GM13977 (cell line): ENCODE measurements around the gene VEGFB.
A peak's percentile ranks its signal among the peaks of the same experiment; 100 is the strongest.

ENCODE experiments used
- DNase-seq: peaks from one replicate; pipeline ENCODE4 v3.0.0; 2012; ENCODE audit warnings: low spot score
- CTCF ChIP-seq: IDR thresholded peaks from 2 replicates; pipeline ENCODE4 v1.5.1; 2012; ENCODE audit warnings: mild to moderate bottlenecking, control low read depth; ENCODE audit not compliant: insufficient read depth; ENCODE audit errors: extremely low read depth, missing control alignments
- in situ Hi-C: fragments of 300-500 bp; cut with MboI; formaldehyde crosslinking; loops from one replicate; pipeline ENCODE4 v1.12.0; 2022; ENCODE audit warnings: low sequenced_read_pairs, low pct_unique_long_range_greater_than_20kb, mixed read lengths, inconsistent platforms; ENCODE audit not compliant: unreplicated experiment

Gene VEGFB

GRCh38 chr11:64235437-64236161, 1.2 kb downstream of the VEGFB start:
- in situ Hi-C loops = no loop called here

GRCh38 chr11:64237484-64237951, 3.1 kb downstream of the VEGFB start:
- no peak for DNase-seq
- in situ Hi-C loops = no loop called here
- no peak for TF ChIP-seq CTCF

More at GRCh38 chr11:64235437-64236161, 1.2 kb downstream of the VEGFB start:
- no peak for TF ChIP-seq CTCF
- no peak for DNase-seq

- TF ChIP-seq CTCF = no peak
- in situ Hi-C loops = no loop called here
- no peak for DNase-seq
These were observed 3.7 kb downstream of the VEGFB start for GRCh38 chr11:64238076-64238475.

GRCh38 chr11:64238999-64239398, 4.6 kb downstream of the VEGFB start:
- TF ChIP-seq CTCF = no peak
- peak; percentile 36 for DNase-seq
- in situ Hi-C loops = no loop called here

DNA sequence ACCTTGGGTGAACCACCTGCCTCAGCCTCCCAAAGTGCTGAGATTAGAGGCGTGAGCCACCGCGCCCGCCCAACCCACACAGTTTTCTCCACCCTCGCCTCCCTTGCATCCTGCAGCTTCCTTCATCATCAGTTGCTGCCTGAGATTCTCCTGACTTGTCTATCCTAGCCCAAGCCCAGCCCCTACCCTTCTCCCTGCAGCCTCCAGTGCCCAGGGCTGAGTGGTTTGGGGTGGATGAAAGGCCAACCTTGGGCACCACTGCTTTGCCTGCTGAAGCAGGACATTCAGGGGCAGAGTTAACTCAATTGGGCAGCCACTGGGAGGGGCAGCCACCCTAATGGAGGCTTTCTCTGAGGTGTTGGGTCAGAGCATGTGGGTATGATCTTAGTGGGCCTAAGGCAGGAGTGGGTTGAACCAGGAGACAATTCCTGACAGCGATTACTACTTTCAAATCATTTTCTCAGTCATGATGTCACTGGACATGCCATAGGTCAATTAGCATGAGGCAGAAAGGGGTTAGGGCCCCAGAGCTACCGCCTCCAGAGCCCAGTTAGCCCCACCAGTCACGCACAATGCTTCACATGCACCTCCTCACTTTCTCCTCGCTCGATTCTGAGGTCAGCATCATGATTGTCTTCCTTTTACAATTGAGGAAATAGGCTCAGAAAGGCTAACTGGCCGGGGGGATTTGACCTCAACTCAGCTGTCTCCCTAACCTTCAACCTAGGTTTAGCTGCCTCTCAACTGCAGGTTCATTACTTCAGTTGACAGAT, 5.5 kb downstream of the VEGFB start:
- in situ Hi-C loops = no loop called here
- peak; percentile 80 for DNase-seq
- TF ChIP-seq CTCF = no peak

DNA sequence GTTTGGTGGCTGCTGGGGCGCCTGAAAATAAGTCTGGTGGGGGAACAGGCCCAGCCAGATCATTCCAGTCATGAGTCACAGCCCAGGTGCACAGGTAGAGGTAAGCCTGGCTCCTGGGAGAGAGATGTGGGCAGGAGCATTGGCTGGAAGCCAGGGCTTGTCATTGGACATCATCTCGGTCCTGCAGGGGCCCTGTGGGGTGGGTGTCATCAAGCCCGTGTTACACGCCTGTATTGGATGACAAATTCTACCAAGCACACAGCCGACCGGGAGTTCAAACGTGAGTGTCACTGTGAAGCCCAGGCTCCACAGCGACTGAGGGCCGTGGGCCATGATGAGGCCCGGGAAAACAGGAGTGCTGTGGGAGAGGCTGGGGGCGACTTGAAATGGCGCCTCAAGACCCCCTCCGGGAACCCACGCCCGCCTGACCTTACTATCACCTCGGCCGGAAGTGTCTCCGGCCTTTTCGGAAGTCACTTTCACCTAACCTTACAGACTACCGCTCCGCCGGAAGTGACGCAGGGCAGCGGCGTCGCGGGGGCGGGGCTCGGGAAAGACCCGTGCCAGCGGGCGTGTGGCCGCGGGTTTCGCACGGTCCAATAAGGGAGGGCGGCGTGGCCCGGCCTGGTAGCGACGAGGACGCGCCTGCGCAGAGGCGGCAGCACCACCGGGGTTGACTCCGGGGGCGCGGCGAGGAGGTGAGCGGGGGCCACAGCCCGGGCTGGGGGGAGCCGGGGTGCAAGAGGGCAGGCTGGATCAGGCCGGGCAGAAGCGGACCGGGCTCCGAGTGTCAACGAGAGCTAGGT, 6.3 kb downstream of the VEGFB start, which contains the start of gene FKBP2:
Gene FKBP2, plus strand, starts transcription at position 661 of the 806 bp plus-strand sequence. CDS start 1,293 bp downstream, outside the sequence.
- in situ Hi-C loops = no loop called here
- TF ChIP-seq CTCF = no peak

More for the DNA sequence above, 6.3 kb downstream of the VEGFB start, which contains the start of gene FKBP2:
- DNase-seq = peak; percentile 96
